CMK (cell line): Measurements from ENCODE around the gene ITPKB.

Experiments used
- DNase-seq: peaks from one replicate; pipeline ENCODE4 v3.0.0-alpha.2; 2010; ENCODE audit warnings: low read depth

ITPKB gene

DNA sequence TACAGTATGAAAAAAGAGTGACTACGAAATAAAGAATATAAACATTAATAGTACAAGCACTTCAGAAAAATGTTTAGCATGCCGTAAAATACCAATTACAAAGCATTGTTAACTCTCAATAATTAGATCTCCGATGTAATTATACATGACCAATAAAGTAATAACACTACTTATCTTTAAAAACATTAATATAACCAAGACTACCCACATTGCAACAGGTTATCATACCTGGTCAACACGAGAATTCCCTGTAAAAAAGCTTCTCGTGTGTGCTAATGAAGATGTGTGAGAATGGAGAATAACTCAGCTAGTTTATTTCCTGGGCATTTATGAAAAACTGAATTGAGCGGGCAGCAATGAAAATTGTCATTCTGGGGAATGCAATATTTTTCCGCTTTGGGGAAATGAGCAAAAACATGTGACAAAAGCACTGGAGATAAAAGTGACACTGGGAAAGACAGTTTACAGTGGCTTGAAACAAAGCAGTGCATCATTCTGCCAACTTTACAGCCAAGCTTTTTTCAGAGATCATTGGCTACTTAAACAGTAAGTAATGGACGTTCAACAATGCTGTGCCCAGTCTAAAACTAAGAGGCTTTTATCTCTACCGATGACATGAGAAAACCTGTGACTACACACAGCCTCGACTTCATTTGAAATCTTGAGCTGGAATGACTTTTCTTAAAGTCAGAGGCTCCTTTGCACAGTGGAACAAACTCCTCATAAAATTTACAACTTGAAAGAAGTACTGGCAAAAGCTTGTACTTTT is 34.7 kb downstream of the ITPKB start:
- no peak for DNase-seq

DNA sequence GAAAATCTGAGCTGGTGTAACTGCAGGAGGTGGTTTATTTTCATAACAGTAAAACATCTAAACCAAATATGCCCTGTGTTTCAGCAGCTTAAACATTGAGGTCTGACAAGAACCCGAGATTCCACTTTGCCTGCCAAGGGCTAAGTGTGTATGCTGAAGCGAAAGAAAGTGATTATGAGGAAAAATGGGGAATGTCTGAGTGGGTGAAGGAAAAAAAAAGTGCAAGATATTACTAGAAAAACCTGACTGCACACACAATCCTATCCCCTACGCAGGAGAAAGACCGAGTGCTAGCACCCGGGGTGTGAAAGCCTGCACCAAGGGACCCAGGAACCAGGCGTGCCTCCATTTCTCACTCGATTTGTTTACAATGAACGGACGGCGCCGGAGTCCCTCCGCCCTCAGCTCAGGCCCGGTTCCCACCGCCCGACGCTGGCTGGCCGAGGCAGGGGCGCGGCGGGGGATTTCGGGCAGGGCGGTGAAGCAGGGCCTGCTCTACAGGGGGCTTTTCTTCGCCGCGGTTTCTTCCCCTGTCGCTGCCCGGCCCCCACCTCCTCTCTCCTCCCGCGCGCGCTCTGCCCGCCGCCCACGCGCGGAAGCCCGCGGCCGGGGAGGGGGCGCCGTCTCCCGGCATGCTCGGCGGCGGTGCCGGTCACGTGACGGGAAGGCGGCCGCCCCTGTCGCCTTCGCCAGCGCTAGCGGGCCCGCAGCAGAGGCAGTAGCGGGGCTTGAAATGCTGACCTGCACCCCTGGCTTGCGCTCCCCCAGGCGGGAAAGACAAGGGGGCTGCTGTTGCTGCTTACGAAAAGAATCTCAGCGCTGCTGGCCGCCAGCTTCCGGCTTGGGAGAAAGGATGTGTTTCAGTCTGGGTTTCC is 35.9 kb downstream of the ITPKB start:
- peak; percentile 65 for DNase-seq

DNA sequence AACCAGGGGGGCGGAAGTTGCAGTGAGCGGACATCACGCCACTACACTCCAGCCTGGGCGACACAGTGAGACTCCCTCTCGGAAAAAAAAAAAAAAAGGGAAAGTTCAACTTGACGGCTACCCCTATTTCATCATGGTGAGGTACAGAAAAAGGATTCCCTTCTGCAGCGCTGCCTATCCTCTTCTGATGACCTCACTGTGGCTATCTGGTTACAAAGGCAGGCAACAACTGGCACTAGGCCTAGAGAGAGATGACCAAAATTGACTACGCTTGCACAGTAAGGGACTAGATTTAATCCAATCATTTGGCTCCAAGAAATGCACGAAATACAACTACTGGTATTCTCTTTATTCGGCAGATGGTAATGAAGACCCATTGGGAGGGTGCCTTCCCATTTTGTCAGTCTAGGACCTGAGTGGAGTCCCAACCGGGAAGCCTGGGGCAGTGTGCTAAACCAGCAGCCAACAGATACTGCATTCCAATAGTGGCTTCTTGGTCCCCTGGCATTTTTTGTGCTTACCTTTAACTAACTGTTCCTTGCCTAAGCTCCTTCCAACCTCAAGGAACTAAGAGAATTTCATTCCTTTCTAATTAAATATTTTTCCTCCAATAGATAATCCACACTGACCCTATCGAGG is 36.6 kb downstream of the ITPKB start:
- DNase-seq = no peak

DNA sequence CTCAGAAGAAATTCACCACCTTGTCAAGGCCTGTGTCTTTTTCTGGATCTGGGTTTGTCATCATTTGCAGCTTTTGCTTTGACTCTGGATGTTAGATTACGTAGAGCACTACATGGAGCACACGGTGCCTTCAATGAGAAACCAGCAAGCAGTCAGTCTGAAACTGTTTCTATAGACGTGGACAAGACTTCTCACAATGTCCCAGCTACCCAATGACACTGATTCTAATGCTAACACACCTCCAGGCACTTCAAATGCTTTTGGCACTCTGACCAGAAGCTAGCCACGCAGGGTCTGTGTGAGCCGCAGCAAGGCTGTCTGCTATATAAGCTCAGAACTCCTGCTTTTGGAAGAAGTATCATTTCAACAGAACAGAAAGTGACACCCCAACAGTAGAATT is 38.2 kb downstream of the ITPKB start:
- no peak for DNase-seq

DNA sequence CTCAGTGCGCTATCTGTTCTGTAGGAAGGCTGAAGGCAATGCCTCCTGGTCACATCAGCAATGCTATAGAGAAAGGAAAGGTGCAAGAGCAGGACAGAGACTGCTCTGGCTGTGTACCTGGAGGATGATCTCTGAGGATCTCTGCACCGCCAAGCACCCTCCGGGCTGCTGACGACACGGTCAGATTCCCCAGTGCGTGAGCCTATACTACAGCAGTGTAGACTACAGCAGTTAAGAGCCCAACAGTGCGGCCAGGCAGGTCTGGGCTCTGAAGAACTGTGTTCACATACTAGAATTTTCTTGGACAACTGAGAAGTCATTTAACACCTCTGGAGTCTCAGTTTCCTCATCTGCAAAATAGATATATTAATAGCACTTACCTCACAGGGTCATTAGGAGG is 39.9 kb downstream of the ITPKB start:
- DNase-seq = no peak

DNA sequence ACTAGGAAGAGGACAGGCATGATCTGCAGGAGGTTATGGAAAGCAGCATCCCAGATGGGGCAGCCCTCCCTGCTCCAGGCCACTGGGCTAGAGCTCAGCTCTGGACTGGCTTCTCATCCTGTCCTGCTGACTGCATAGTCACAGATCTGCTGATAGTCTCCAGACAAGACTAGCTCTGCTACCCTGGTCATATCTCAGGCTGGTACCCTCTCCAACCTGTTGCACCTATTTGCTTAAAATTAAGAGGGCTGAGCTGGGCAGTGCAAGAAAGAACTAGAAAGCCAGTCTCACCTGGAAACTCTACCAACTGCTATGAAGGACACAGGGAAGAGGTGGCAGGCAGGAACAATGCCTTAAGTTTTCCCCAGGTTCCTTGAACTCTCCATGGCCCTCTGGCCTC is 40.4 kb downstream of the ITPKB start:
- no peak for DNase-seq

DNA sequence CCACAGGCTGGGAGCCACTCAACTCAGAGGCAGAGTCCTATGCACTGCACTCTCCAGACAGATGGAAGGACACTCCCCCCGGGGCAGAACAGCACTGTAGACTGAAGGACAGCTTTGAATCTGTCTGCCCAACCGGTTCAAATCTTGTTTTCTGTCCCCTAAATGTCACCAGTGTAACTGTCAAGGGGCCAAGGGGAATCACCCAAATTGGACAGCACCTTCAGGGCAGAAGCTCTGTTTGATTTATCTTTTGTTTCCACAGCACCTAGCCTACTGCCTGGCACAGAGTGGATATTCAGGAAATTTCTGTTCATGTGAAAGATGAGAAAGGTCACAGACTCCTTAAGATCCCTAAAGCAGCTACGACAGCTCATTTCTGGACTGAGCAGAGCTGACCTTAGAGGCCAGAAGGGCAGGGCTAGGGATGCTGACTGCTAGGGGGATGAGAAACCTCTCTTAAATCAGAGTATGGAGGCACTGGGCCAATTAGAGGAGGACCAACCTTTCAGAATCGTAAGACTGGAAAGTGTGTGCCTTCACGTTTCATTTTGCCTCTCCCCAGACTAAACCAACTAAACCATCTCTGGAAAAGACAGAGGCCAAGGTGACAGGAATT is 41.0 kb downstream of the ITPKB start:
- no peak for DNase-seq

DNA sequence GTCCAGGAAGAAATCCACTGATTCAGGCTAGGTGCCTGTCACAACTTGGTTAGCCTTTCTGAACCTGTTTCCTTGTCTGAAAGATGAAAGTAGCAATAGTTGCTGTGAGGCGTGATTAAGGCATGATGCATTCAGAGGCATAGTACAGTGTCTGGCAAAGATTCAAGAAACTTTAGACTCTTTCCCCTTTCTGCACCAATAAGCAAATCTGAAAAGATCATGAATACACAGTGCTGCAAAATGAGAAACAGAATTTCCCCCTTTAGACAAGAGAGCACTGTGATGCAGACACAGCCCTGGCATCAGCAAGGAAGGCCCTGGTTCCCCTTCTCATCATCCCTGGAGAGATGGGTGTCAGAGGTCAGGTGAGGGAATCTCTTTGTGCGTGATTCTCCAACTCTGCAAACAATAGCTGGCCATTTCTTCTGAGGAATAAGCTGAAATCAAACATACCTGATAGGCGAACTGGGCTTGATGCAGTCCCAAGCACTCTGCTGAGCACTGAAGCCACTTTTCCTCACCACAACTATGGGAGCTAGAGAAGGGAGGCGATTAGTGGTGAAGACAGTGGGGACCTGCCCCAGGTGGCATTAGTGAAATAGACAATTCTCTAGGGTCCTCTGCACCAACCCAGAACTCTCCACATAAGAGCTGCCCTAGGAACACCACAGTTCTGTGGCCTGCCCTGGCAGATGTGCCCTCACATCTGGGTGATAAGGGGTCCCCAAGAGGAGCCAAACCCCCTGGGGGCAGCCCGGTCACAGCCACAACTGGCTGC is 41.7 kb downstream of the ITPKB start:
- no peak for DNase-seq

DNA sequence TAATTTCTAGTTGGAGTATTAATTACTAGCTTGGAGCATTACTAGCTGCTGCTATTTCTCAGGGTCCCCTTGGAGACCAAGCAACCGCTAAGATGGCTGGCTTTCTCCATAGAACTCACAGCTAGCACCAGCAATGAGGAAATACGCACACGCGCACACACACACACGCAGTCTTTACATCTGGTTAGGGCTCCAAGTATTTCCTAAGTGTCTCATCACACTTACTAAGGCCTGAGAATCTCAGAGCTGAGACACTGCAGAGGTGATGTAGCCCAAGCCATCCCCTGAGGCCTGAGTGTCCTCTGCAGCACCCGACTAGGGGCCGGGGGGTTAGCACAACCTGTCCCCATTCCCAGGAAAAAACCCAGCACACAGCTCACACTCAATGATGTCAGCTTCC is 42.5 kb downstream of the ITPKB start:
- DNase-seq = no peak

DNA sequence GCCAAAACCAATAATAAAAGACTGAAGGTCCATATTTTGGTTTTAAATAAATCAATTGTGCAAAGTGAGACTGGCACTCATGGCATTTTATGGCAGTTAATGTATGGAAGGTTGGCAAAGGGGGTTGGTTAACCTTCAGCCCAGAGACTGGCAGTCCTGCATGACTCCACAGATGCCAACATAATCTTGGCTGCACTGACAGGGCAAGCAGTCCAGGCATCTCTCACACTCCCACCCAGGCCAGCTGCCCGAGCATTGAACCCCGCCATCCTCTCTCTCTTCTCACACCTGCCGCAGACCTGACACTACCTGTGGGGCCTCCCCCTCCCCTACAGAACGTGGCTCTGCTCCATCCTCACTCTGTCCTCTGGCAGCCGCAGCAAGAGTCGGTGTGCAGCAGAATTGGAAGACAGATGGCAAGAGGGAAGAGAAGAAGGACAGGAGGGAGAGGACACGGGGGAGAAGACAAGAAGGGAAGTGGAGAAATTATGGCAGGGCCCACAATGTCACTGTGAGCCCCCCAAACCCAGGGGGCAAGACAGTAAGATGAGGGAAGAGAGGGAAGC is 43.7 kb downstream of the ITPKB start:
- DNase-seq = no peak

DNA sequence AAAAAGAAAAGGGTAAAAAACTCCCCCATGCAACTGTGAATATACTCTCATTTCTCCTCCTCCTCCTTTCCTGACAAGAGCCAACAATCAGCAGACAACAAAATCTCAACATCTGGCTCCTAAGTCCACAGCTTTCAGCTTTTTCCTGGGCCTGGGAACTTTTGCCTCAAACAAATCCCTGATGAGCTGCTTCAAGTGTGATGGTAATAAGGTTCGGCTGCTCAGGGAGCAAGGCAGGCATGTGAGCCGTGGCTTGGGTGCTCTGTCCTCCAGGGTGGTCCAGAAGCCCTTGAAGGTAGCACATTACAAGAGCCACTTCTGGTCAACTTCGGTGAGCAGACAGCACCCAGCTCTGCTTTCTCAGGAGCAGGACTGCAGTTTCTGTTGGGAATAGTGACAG is 46.3 kb downstream of the ITPKB start:
- no peak for DNase-seq

DNA sequence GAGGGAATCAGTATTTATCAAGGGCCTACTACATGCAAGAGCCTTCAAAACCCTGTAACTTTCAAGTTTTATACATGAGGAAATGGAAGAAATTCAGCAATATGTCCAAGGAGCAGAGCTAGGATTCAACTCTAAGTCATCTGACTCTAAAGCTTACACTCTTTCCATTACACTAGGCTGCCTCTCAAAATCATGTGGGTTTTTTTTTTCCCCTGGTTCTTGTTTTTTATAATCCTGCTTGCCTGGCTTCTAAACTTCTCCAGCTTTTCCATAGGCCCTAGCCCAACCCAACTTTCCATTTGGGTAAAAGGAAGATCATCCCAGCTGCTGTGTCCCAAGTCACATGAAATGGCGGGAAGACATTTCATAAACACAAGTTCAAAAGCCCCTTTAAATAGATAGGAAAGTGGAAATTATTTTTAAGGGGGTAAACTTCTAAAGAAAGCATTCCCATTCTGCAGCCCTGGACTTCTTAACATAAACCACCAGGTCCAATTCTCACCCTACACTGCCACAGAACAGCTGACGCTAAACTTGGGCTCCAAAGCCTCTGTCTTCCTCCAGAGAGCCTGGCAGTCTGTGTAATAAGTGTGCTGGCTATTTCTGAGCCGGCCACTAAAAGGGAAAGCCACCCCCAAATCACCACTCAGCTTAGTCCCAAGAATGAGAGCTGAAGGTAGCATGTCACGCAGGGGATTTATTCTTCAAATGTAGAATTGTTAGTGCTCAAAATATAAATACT is 46.9 kb downstream of the ITPKB start:
- no peak for DNase-seq

DNA sequence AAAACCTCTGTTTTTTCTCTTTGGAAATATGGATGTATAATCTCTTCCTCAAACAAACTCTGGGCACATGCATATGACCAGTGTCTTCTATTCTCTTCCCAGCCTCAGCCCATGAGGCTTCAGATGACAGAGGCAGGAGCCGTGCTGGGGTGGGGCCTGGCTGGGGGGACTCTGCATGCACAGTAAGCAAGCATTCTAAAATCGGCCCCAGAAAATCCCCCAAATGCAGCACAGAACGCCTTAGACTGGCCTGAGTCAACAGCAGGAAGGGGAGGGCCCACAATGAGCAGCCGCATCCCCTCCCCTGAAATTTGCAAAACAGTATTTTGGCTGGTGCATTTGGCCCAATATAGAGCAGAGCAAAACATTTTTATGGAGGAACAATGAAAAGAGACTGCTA is 47.8 kb downstream of the ITPKB start:
- no peak for DNase-seq

DNA sequence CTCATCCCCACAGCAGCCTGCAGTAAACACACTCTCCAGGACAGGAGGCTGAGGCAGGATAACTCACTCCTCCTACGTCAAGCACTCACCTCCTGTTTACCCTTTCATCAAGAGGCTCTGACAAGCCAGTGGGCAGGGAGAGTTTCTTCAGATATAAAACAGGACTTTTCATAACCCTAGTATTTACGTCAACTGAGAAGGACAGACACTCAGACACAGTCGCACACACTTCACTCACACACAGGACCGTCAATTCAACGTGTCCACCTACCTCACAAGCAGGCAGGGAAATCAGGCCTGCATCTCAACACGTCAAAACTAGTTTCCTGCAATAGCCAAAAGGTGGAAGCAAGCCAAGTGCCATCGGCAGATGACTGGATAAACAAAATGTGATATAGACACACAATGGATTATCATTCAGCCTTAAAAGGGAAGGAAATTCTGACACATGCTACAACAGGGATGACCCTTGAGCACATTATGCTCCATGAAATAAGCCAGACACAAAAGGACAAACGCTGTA is 48.6 kb downstream of the ITPKB start:
- DNase-seq = no peak

DNA sequence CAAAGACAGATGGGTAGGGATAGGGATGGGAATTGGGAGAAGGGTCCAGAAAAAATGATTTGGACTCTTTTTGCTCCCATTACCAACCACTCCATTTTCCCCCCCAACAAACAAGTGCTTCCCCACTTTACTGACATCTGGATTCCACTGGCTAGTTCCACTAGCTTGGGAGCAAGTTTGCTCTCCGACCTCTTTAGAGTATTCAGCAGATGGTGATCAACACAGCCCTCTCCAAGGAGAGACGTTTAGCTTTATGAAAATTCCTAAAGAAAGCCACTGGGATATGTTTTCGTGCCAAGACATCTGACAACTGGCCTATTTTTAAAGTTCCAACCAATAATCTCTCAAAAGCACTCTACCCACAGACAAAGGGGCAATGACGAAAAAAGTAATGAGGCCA is 50.3 kb downstream of the ITPKB start:
- no peak for DNase-seq

DNA sequence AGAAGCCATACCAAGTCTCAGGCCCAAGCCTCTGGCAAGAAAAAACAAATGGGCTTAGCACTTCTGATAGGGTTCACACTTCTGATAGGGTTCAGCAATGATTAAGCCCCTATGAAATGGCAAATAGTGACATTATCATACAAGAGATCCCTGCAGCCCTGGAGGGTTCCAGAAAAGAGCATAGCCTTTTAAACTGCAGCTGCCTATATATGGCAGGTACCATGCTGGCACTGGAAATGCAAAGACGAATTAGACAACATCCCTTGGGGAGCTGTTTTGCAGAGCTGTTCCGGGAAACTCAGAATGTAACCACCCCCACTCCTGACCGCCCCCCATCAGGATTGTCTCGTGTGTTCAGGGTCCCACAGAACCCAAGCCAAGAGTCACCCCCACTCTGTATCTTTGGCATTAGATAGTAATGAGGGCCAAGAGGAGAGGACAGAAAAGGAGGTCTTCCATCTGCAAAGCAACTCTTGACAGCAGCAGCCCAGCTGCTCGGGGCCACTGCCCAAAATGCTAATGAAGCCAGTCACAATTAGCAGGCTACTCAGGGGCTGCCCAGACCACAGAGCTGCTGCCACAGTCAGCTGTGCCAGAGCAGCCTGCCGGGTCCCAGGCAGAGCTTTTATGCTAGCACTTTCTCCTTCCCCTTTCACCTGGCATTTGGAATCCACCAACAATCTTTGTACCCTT is 50.9 kb downstream of the ITPKB start:
- no peak for DNase-seq

DNA sequence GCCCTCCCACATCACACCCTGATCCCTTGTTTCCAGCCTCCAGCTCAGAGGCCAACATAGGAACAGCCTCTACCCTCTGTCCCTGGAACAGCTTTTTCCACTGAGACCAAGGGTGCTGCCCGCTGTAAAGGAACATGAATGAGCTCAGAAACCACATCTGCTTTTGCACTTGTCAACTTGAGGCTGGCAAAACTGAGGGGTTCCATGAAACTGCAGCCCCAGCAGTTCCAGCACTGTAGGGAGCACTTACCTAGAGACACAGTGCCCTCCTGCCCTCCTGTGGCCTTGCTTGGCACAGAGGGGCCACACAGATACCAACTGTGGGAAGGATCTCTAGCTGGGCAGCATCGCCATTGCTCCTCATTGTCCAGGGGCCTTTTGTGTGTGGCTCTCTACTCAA is 51.7 kb downstream of the ITPKB start:
- DNase-seq = no peak

DNA sequence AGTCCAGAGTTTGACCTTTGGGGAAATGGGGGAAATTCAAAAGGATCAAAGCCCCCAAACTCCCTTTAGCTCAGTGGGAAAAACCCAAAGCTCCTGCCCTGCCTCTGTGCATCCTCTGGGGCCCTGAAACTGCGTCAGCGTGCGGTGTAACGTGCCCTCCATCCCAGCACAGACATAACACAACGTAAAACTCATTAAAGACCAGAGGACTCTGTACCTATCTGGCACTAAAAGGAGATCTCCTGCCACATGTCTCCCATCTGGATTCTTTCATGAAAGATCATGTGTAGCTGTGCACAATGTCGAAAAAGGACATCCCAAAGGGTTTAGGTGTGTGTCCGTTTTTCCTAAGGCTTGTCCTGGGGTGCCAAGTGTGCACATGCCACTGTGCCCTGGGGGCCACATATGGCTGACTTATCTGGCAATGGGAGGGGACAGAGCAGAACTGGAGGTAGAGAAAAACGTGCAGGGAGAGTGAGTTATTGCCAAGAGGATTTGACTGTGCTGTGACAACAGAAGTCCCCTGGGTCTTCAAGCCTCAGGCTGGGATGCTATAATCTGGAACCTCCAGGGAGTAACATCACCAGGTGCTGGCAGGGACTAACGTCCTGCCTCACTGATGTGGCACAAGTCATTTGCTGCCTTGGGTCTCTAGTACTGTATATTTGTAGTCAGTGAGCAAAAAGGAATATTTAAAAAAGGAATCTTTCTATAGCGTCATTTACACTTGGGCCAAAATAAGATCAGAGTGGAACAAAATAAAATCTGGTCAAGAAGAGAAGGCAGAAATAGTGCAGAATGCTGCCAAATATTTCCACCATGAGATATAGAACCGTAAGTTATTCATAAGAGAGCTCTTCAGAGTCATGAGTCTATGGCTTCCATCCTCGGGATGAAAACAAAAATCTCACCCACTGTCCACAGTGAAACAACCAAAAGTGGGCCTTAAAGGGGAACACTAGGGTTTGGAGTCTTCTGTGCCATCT is 52.3 kb downstream of the ITPKB start:
- DNase-seq = no peak
